A673 (cell line): ENCODE results near the gene GNAQ. TPM values are rescaled to one million over a fixed set of nuclear protein-coding genes. Genes with fewer than 3 reads are reported as not detected.

Source experiments
- BruUV-seq: library from RNA; stranded (reverse); fragments of 400-500 nt; replicated peaks from 2 replicates; lab custom pipeline; 2021; lab: Mats Ljungman, UMichigan
- CTCF ChIA-PET: fragments of 300-600 bp; sonication (Branson Sonifier 250); formaldehyde crosslinking; loops from one replicate; lab custom pipeline; 2022; ENCODE audit warnings: antibody characterized with exemption; lab: Charles Lee
- POLR2A ChIA-PET: fragments of 300-600 bp; sonication (Branson Sonifier 250); formaldehyde crosslinking; loops from one replicate; lab custom pipeline; 2022; ENCODE audit warnings: antibody characterized with exemption; ENCODE audit not compliant: low non-redundant PET; lab: Charles Lee
- DNase-seq: peaks from one replicate; pipeline ENCODE4 v3.0.0-alpha.2; 2015; ENCODE audit warnings: low spot score
- H3K27ac ChIP-seq: fragments of 200-600 bp; sonication (generic); 2 replicates; pipeline ENCODE4 v1.5.1; 2016; ENCODE audit warnings: mixed run types, low read depth, mild to moderate bottlenecking, mixed read lengths, antibody characterized with exemption, low read length; ENCODE audit not compliant: poor library complexity, severe bottlenecking
- H3K27me3 ChIP-seq: fragments of 200-600 bp; sonication (generic); replicated peaks from 2 replicates; pipeline ENCODE4 v1.6.1; 2017; ENCODE audit warnings: mixed run types, low read depth, mild to moderate bottlenecking, mixed read lengths, antibody characterized with exemption, low read length; ENCODE audit not compliant: insufficient read depth, poor library complexity
- H3K36me3 ChIP-seq: fragments of 200-600 bp; sonication (generic); 2 replicates; pipeline ENCODE4 v1.6.1; 2016; ENCODE audit warnings: mixed run types, mild to moderate bottlenecking, mixed read lengths, antibody characterized with exemption, low read length; ENCODE audit not compliant: insufficient read depth, poor library complexity, severe bottlenecking
- H3K4me1 ChIP-seq: fragments of 200-600 bp; sonication (generic); 2 replicates; pipeline ENCODE4 v1.6.1; 2017; ENCODE audit warnings: mixed run types, mild to moderate bottlenecking, mixed read lengths, antibody characterized with exemption, low read length; ENCODE audit not compliant: insufficient read depth, poor library complexity, severe bottlenecking
- H3K4me3 ChIP-seq: fragments of 200-600 bp; sonication (generic); 2 replicates; pipeline ENCODE4 v1.5.1; 2016; ENCODE audit warnings: low read depth, mixed run types, mild to moderate bottlenecking, mixed read lengths, low read length; ENCODE audit not compliant: poor library complexity, severe bottlenecking
- H3K9me3 ChIP-seq: fragments of 200-600 bp; sonication (generic); 2 replicates; pipeline ENCODE4 v1.6.1; 2016; ENCODE audit warnings: mixed run types, low read depth, mild to moderate bottlenecking, mixed read lengths, antibody characterized with exemption, low read length; ENCODE audit not compliant: poor library complexity, severe bottlenecking
- EZH2 ChIP-seq: fragments of 200-600 bp; sonication (generic); IDR thresholded peaks from 2 replicates; pipeline ENCODE4 v1.6.1; 2017; ENCODE audit warnings: borderline replicate concordance, low read depth, mild to moderate bottlenecking, mixed read lengths, antibody characterized with exemption, low read length; ENCODE audit not compliant: poor library complexity, severe bottlenecking
- intact Hi-C: fragments of 100-400 bp; cut with micrococcal nuclease; formaldehyde crosslinking; loops from one replicate; pipeline ENCODE4 v1.10.0; 2022; ENCODE audit not compliant: unreplicated experiment
- total RNA-seq: library from RNA; stranded (reverse); gene quantifications from 2 replicates; pipeline ENCODE4 v1.2.3, GENCODE V29; 2021
- TF ChIP-seq, protein P1 (sequence below): fragments of 300-800, 200-600 bp; sonication (generic); conservative IDR thresholded peaks from 2 replicates; pipeline ENCODE4 v1.5.1; 2017; ENCODE audit warnings: low read depth, mild to moderate bottlenecking, antibody characterized with exemption, low read length, moderate library complexity, mixed read lengths

GNAQ gene
- total RNA-seq, 1 experiment from 2014 or later = 69.9 TPM

DNA sequence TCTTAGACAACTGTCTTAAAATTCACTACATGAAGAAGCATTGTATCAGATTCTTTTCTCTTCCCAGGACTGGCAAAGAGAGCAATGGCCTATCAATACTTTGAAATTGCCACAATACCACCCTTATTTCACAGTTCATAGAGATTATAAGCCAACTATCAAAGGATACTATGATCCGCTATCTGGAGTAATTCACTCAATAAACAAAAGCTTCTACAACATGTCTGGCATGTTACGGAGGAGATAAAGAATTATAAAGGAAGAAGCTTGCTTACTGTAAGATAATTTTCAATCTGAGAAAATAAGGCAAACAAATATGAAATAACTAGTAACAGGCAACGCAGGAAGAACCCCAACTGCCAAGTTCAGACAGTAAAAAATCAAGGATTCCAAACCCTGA is 114.8 kb downstream of the GNAQ start:
- intact Hi-C loops = no loop called here
- BruUV-seq = no TSS peak
- Histone ChIP-seq H3K4me1 (peaks cover 32% of the 10 kb centered on the region), H3K9me3 (no peaks in the 10 kb centered on the region), H3K27me3 (no peaks in the 10 kb centered on the region), H3K36me3 (peaks cover 5% of the 10 kb centered on the region), H3K4me3 (no peak overlapping the region), H3K27ac (no peak overlapping the region)
- ChIA-PET POLR2A (no interaction called here), CTCF (interaction anchor here (0.7 kb wide), 1 partner anchor 827 kb away, joined by 4 read pairs; no protein-coding TSS in a partner anchor)
- DNase-seq = no peak
- no peak for TF ChIP-seq EZH2
- TF ChIP-seq, protein P1, sequence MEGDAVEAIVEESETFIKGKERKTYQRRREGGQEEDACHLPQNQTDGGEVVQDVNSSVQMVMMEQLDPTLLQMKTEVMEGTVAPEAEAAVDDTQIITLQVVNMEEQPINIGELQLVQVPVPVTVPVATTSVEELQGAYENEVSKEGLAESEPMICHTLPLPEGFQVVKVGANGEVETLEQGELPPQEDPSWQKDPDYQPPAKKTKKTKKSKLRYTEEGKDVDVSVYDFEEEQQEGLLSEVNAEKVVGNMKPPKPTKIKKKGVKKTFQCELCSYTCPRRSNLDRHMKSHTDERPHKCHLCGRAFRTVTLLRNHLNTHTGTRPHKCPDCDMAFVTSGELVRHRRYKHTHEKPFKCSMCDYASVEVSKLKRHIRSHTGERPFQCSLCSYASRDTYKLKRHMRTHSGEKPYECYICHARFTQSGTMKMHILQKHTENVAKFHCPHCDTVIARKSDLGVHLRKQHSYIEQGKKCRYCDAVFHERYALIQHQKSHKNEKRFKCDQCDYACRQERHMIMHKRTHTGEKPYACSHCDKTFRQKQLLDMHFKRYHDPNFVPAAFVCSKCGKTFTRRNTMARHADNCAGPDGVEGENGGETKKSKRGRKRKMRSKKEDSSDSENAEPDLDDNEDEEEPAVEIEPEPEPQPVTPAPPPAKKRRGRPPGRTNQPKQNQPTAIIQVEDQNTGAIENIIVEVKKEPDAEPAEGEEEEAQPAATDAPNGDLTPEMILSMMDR = no peak

DNA sequence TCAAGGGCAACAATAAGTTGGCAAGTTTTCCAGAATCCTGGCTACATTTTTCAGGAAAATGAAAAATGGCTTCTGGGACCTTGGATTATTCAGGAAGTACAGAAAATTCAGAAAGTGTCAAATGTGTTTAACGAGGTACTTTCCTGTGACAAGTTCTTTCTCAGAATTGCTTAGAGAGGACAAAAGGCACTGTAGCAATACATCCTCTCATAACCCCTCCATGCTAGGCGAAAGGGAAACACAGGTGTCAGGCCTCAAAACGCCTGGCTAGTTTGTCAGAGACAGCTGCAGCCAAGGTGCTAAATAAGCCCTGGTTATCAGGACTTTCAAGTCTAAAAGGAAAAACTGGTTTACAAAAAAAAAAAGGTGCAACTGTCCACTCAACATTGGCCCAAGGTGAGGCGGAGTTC is 115.2 kb downstream of the GNAQ start:
- Histone ChIP-seq H3K9me3 (no peaks in the 10 kb centered on the region), H3K27ac (no peak overlapping the region), H3K4me3 (no peak overlapping the region), H3K4me1 (peaks cover 32% of the 10 kb centered on the region), H3K27me3 (no peaks in the 10 kb centered on the region), H3K36me3 (peaks cover 5% of the 10 kb centered on the region)
- intact Hi-C loops = no loop called here
- POLR2A ChIA-PET = no interaction called here
- BruUV-seq = no TSS peak
- TF ChIP-seq, protein P1 = no peak
- TF ChIP-seq EZH2 = no peak
- DNase-seq = no peak
- CTCF ChIA-PET = interaction anchor here (0.7 kb wide), 1 partner anchor 827 kb away, joined by 4 read pairs; no protein-coding TSS in a partner anchor

DNA sequence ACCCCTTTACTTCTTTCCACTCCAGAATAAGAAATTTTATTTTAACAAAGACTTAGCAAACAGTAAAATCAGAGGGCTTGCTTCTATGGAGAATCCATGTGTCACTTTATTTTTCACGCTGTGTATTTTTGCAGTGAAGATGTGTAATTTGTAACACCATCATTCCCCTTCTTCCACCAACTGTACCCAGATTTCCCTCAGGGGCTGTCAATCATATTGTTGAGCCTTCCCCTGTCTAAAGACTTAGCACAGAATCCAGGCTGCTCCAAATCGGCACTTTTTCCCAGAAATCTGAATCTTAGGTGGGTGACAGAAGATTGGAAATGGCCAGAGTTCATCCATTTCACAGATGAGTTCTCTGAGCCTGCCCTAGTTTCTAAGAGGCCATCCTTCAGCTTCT is 115.9 kb downstream of the GNAQ start:
- intact Hi-C loops = no loop called here
- TF ChIP-seq EZH2 = no peak
- TF ChIP-seq, protein P1 = no peak
- Histone ChIP-seq H3K27me3 (no peaks in the 10 kb centered on the region), H3K36me3 (peaks cover under 1% of the 10 kb centered on the region), H3K4me1 (peaks cover 32% of the 10 kb centered on the region), H3K4me3 (no peak overlapping the region), H3K27ac (no peak overlapping the region), H3K9me3 (no peaks in the 10 kb centered on the region)
- CTCF ChIA-PET = no interaction called here
- DNase-seq = peak; percentile 17
- POLR2A ChIA-PET = no interaction called here
- no TSS peak for BruUV-seq
